ENCODE measurements around the gene OFD1. TPM values are rescaled to one million over a fixed set of nuclear protein-coding genes. Genes with fewer than 3 reads are reported as not detected.

The OFD1 gene
- total and polyA plus RNA-seq, 2 of the 8 experiments (the other 6 are each of a cell fraction or from before 2014, with no cell fraction given) = 8.0 to 23.4 TPM

DNA sequence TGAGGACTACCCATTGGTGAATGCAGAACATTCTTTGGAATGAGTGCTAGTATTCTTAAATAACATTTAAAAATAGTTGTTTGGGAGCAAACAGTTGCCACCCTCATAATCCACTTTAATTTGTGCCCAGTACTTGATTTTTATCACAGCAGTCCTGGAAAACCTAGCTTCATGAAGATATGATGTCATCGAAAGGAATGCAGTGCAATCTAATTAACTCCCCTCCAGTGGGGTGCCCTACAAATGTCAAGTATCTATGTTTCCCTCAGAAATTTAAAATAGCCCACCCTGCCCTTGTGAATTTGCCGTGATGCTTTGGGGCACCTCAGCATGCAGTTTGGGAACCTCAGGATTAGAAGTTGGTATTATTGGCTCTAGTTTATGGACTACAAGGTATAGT lies 40.2 kb upstream of the OFD1 start:
- H3K9me3 ChIP-seq (ENCODE audit: insufficient read depth in 2 of 2, low read depth in 1 of 2, low read length in 1 of 2) = no peaks in the 10 kb centered on the region
- H2AK5ac ChIP-seq (ENCODE audit: low read depth, low read length) = no peak overlapping the region
- H3K23me2 ChIP-seq (ENCODE audit: low read depth, low read length) = peaks cover 3% of the 10 kb centered on the region; the same call in 1 of the 2 replicates
- H3K27me3 ChIP-seq (replicated peaks in 1 of 4; ENCODE audit: control insufficient read depth in 3 of 4, extremely low read depth in 1 of 4, insufficient read depth in 3 of 4, low read length in 3 of 4) = no peaks in the 10 kb centered on the region
- no peak for DNase-seq (ENCODE audit: low read depth in 1 of 2, low spot score in 2 of 2)
- no peak overlapping the region for H3K4ac ChIP-seq (replicated peaks; ENCODE audit: insufficient read length, low read depth, low read length)
- no peak overlapping the region for H2BK5ac ChIP-seq (ENCODE audit: low read depth, low read length)
- H4K5ac ChIP-seq (ENCODE audit: insufficient read length, low read depth, low read length) = no peak overlapping the region
- H2AFZ ChIP-seq (ENCODE audit: low read length) = no peak overlapping the region
- no peaks in the 10 kb centered on the region; a peak in 1 of 8 replicates for H3K36me3 ChIP-seq (ENCODE audit: control insufficient read depth in 2 of 4, insufficient read depth in 4 of 4, low read length in 3 of 4)
- H2BK20ac ChIP-seq (ENCODE audit: low read length) = no peak overlapping the region
- no peak overlapping the region for H2BK15ac ChIP-seq (ENCODE audit: low read length)
- H4K20me1 ChIP-seq (replicated peaks in 1 of 2; ENCODE audit: control insufficient read depth in 1 of 2, insufficient read depth in 2 of 2, low read length in 2 of 2) = peaks cover 0 to 14% of the 10 kb centered on the region in 2 experiments
- no peak for TF ChIP-seq KDM4A (IDR thresholded peaks at IDR 0.05; ENCODE audit: low read depth, low read length, severe bottlenecking)
- TF ChIP-seq HDAC2 (IDR thresholded peaks at IDR 0.05; ENCODE audit: borderline replicate concordance in 1 of 2, low read depth in 2 of 2, low read length in 2 of 2) = no peak
- no peak for TF ChIP-seq CTBP2 (IDR thresholded peaks at IDR 0.05; ENCODE audit: borderline replicate concordance, insufficient read depth, insufficient read length, low read length)
- TF ChIP-seq SIRT6 (IDR thresholded peaks at IDR 0.05; ENCODE audit: low read length) = no peak
- no peak for TF ChIP-seq BCL11A (IDR thresholded peaks at IDR 0.05; ENCODE audit: low read depth in 2 of 2, low read length in 2 of 2)
- TF ChIP-seq SUZ12 (IDR thresholded peaks at IDR 0.05; ENCODE audit: low read length) = no peak
- no peak for TF ChIP-seq TAF1 (IDR thresholded peaks at IDR 0.05; ENCODE audit: low read depth, low read length)
- POLR2A ChIA-PET (ENCODE audit: partially characterized antibody) = interaction anchor here (1.5 kb wide), 1 partner anchor 52 kb away, joined by 3 read pairs; no protein-coding TSS in a partner anchor
- H3K79me1 ChIP-seq (ENCODE audit: low read depth, low read length) = no peaks in the 10 kb centered on the region; the same call in 1 of the 2 replicates
- H4K8ac ChIP-seq (ENCODE audit: extremely low read depth, insufficient read depth, low read length) = no peak overlapping the region
- CTCF ChIA-PET (ENCODE audit: partially characterized antibody) = no interaction called here
- no peak overlapping the region for H2BK12ac ChIP-seq (ENCODE audit: low read depth, low read length)
- peaks cover 4 to 96% of the 10 kb centered on the region in 2 experiments for H3K79me2 ChIP-seq (ENCODE audit: control insufficient read depth in 1 of 2, insufficient read depth in 2 of 2, low read length in 2 of 2)
- no peak overlapping the region for H3K56ac ChIP-seq (replicated peaks; ENCODE audit: insufficient read length, low read depth, low read length)
- H3K23ac ChIP-seq (ENCODE audit: insufficient read length) = no peak overlapping the region
- 86% methylated on average over 2 of the region's 2 CpGs; no CpG with 5 or more reads in 1 of the 2 experiments for WGBS, 2 experiments (ENCODE audit: extremely low coverage in 1 of 2, insufficient coverage in 1 of 2, insufficient read length in 1 of 2, insufficient replicate concordance in 2 of 2, low coverage in 1 of 2, low lambda C conversion rate in 2 of 2, missing lambda C conversion rate in 1 of 2)
- no peak overlapping the region for H3K9ac ChIP-seq (replicated peaks in 1 of 4; ENCODE audit: extremely low read depth in 1 of 4, low read depth in 3 of 4, low read length in 3 of 4)
- H3K14ac ChIP-seq (ENCODE audit: insufficient read length) = no peak overlapping the region
- no peak overlapping the region for H2BK120ac ChIP-seq (replicated peaks; ENCODE audit: low read depth, low read length)
- no peak overlapping the region for H3K27ac ChIP-seq (ENCODE audit: low read depth, low read length)
- no peak overlapping the region for H3K4me3 ChIP-seq (ENCODE audit: extremely low read depth in 1 of 4, insufficient read depth in 2 of 4, low read depth in 3 of 4, low read length in 4 of 4)
- peaks cover 0 to 7% (median 3%) of the 10 kb centered on the region in 4 experiments; a peak in 4 of 7 replicates for H3K4me1 ChIP-seq (replicated peaks in 1 of 4; ENCODE audit: control insufficient read depth in 3 of 4, insufficient read depth in 4 of 4, low read length in 3 of 4)
- no peak overlapping the region for H4K91ac ChIP-seq (replicated peaks; ENCODE audit: insufficient read length, low read length)
- H3K4me2 ChIP-seq (ENCODE audit: insufficient read depth in 1 of 2, low read depth in 2 of 2, low read length in 2 of 2) = no peak overlapping the region
- FAIRE-seq = no peak
- no peak overlapping the region for H3K18ac ChIP-seq (ENCODE audit: extremely low read depth, low read length)

Data from H1 (cell line).